GM23338 (cell line): Measurements from ENCODE around the gene SHB. TPM values are rescaled to one million over a fixed set of nuclear protein-coding genes. Genes with fewer than 3 reads are reported as not detected.

Experiments
- ATAC-seq: fragments of 200-7000 bp; cut with Tn5 transposase; 3 replicates; pipeline ENCODE4 v1.9.1; 2020
- DNase-seq: peaks from one replicate; pipeline ENCODE4 v3.0.0-alpha.2; 2015; ENCODE audit warnings: low spot score
- H2AFZ ChIP-seq: fragments of 200-600 bp; sonication (generic); 2 replicates; pipeline ENCODE4 v1.8.0; 2016; ENCODE audit warnings: antibody characterized with exemption, mild to moderate bottlenecking, moderate library complexity
- H3F3A ChIP-seq: fragments of 200-600 bp; sonication (generic); replicated peaks from 2 replicates; pipeline ENCODE4 v1.8.0; 2017; ENCODE audit warnings: antibody characterized with exemption, mixed run types, low read depth
- H3K27ac ChIP-seq: fragments of 200-600 bp; sonication (generic); 2 replicates; pipeline ENCODE4 v1.6.1; 2016; ENCODE audit warnings: low read depth
- H3K27me3 ChIP-seq: fragments of 200-600 bp; sonication (generic); 2 replicates; pipeline ENCODE4 v1.8.0; 2016; ENCODE audit warnings: mild to moderate bottlenecking, mixed run types, moderate library complexity; ENCODE audit not compliant: insufficient read depth
- H3K36me3 ChIP-seq: fragments of 200-600 bp; sonication (generic); 2 replicates; pipeline ENCODE4 v1.8.0; 2016; ENCODE audit warnings: mild to moderate bottlenecking; ENCODE audit not compliant: insufficient read depth
- H3K4me1 ChIP-seq: fragments of 200-600 bp; sonication (generic); 2 replicates; pipeline ENCODE4 v1.8.0; 2016; ENCODE audit warnings: mild to moderate bottlenecking, moderate library complexity; ENCODE audit not compliant: insufficient read depth
- H3K4me2 ChIP-seq: fragments of 200-600 bp; sonication (generic); 2 replicates; pipeline ENCODE4 v1.7.1; 2017; ENCODE audit warnings: mixed run types
- H3K4me3 ChIP-seq: fragments of 200-600 bp; sonication (generic); 2 replicates; pipeline ENCODE4 v1.6.1; 2016; ENCODE audit warnings: mixed run types
- H3K79me2 ChIP-seq: fragments of 200-600 bp; sonication (generic); replicated peaks from 2 replicates; pipeline ENCODE4 v1.8.0; 2017; ENCODE audit warnings: mild to moderate bottlenecking; ENCODE audit not compliant: insufficient read depth
- H3K9me2 ChIP-seq: fragments of 200-600 bp; sonication (generic); 2 replicates; pipeline ENCODE4 v1.8.0; 2017; ENCODE audit not compliant: insufficient read depth
- H4K20me1 ChIP-seq: fragments of 200-600 bp; sonication (generic); replicated peaks from 2 replicates; pipeline ENCODE4 v1.8.0; 2017; ENCODE audit warnings: mild to moderate bottlenecking; ENCODE audit not compliant: insufficient read depth
- H3K27ac Mint-ChIP-seq: 2 replicates; pipeline ENCODE4 v1.8.0; 2020; ENCODE audit warnings: inconsistent platforms, mild to moderate bottlenecking, moderate library complexity, mixed read lengths
- H3K27me3 Mint-ChIP-seq: 3 replicates; pipeline ENCODE4 v1.8.0; 2022; ENCODE audit warnings: low read depth, mild to moderate bottlenecking, moderate library complexity, mixed read lengths, inconsistent platforms; ENCODE audit not compliant: insufficient read depth, poor library complexity
- H3K36me3 Mint-ChIP-seq: 3 replicates; pipeline ENCODE4 v1.8.0; 2021; ENCODE audit warnings: low read depth, mild to moderate bottlenecking, inconsistent platforms, moderate library complexity, mixed read lengths
- H3K4me1 Mint-ChIP-seq: 3 replicates; pipeline ENCODE4 v1.8.0; 2020; ENCODE audit warnings: mild to moderate bottlenecking, inconsistent platforms, mixed read lengths
- H3K4me3 Mint-ChIP-seq: 3 replicates; pipeline ENCODE4 v1.8.0; 2021; ENCODE audit warnings: moderate library complexity, mild to moderate bottlenecking, inconsistent platforms, mixed read lengths
- H3K9me3 Mint-ChIP-seq: 3 replicates; pipeline ENCODE4 v1.8.0; 2020; ENCODE audit warnings: moderate library complexity, mild to moderate bottlenecking, inconsistent platforms, mixed read lengths
- EZH2phosphoT487 ChIP-seq: fragments of 200-600 bp; sonication (generic); IDR thresholded peaks from one replicate; pipeline ENCODE4 v1.8.1; 2018; ENCODE audit warnings: antibody characterized with exemption; ENCODE audit not compliant: unreplicated experiment
- JUNB ChIP-seq: IDR thresholded peaks from one replicate; pipeline ENCODE4 v1.6.1; 2016; ENCODE audit warnings: antibody characterized with exemption; ENCODE audit not compliant: unreplicated experiment
- STAT1 ChIP-seq: IDR thresholded peaks from one replicate; pipeline ENCODE4 v1.6.1; 2016; ENCODE audit warnings: antibody characterized with exemption; ENCODE audit not compliant: unreplicated experiment
- ZNF114 ChIP-seq: fragments of 250-450 bp; sonication (Bioruptor Pico); IDR thresholded peaks from 2 replicates; pipeline ENCODE4 v1.5.0; 2020; ENCODE audit warnings: mild to moderate bottlenecking, moderate library complexity
- ZNF331 ChIP-seq: fragments of 250-450 bp; sonication (Bioruptor Pico); IDR thresholded peaks from 2 replicates; pipeline ENCODE4 v1.5.0; 2020; ENCODE audit warnings: low read depth, mild to moderate bottlenecking, moderate library complexity
- polyA plus RNA-seq: library from polyadenylated mRNA; unstranded; fragments of >200 nt; fragmentation: Nextera tagmentation; extraction: Ambion mirVana; gene quantifications from 2 replicates; pipeline ENCODE4 v1.2.1, GENCODE V29; 2016
- total RNA-seq: library from RNA; depleted of rRNA; stranded (reverse); fragments of >200 nt; shearing (Covaris generic); gene quantifications from 2 replicates; pipeline ENCODE4 v1.2.3, GENCODE V29; 2014
- TF ChIP-seq, protein P1 (sequence below): fragments of 250-450 bp; sonication (Bioruptor Pico); IDR thresholded peaks from 2 replicates; pipeline ENCODE4 v1.5.0; 2020; ENCODE audit warnings: mild to moderate bottlenecking, moderate library complexity

SHB gene
- total and polyA plus RNA-seq, 2 experiments from 2014 or later: 1.5 to 14.0 TPM

DNA sequence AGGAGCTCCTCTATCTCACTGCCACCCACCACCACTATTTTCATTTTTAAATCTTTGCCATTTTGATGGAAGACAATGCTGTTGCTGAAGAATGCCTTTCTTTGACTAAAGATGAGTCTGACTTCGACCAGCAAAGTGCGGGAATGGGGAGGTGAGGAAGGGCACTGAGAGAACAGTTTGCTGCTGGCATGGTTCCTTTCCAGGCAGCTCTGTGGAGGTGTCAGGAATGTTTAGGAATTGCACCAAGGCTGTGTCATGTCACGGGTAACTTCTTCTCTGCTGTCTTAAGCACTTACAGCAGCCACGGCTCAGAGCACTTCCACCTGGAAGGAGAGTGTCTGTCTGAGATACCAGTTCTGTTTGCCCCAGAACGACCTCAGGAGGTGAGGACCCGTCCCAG lies 41.4 kb upstream of the SHB start:
- no peaks in the 10 kb centered on the region for H3K4me1 ChIP-seq
- H3K79me2 ChIP-seq: no peaks in the 10 kb centered on the region
- no peaks in the 10 kb centered on the region for H3K27me3 ChIP-seq
- H3K9me2 ChIP-seq: no peaks in the 10 kb centered on the region
- no peak overlapping the region for H3K4me3 ChIP-seq
- ATAC-seq (no peak), DNase-seq (no peak)
- H4K20me1 ChIP-seq: no peaks in the 10 kb centered on the region
- no peak overlapping the region for H2AFZ ChIP-seq
- H3F3A ChIP-seq: no peaks in the 10 kb centered on the region
- H3K4me2 ChIP-seq: no peak overlapping the region
- TF ChIP-seq STAT1: no peak
- no peak overlapping the region for H3K4me3 Mint-ChIP-seq
- peaks cover 6% of the 10 kb centered on the region for H3K27me3 Mint-ChIP-seq
- H3K4me1 Mint-ChIP-seq: no peaks in the 10 kb centered on the region
- no peaks in the 10 kb centered on the region for H3K36me3 ChIP-seq
- H3K27ac Mint-ChIP-seq: no peak overlapping the region
- H3K9me3 Mint-ChIP-seq: no peaks in the 10 kb centered on the region
- H3K27ac ChIP-seq: no peak overlapping the region
- H3K36me3 Mint-ChIP-seq: no peaks in the 10 kb centered on the region

DNA sequence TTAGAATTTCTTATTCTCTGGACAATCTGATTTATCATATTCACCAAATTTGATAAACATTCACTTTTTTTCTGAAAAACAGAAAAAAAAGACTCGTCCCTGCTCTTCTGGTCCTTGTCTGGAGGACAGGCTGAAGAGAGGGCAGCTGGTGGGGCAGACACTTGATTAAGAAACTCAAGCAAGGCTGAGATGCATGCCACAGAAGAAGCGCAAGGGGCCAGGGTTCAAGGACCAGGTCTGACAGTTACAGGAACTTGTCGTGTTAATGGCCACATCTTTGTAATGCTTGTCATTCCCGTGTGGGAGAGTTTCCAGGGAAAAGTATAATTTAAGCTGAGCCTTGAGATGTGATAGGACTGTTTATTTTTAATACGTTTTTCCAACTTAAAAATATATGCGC lies 40.6 kb upstream of the SHB start:
- TF ChIP-seq EZH2phosphoT487 (no peak), JUNB (no peak), ZNF331 (no peak), ZNF114 (no peak)
- TF ChIP-seq, protein P1, sequence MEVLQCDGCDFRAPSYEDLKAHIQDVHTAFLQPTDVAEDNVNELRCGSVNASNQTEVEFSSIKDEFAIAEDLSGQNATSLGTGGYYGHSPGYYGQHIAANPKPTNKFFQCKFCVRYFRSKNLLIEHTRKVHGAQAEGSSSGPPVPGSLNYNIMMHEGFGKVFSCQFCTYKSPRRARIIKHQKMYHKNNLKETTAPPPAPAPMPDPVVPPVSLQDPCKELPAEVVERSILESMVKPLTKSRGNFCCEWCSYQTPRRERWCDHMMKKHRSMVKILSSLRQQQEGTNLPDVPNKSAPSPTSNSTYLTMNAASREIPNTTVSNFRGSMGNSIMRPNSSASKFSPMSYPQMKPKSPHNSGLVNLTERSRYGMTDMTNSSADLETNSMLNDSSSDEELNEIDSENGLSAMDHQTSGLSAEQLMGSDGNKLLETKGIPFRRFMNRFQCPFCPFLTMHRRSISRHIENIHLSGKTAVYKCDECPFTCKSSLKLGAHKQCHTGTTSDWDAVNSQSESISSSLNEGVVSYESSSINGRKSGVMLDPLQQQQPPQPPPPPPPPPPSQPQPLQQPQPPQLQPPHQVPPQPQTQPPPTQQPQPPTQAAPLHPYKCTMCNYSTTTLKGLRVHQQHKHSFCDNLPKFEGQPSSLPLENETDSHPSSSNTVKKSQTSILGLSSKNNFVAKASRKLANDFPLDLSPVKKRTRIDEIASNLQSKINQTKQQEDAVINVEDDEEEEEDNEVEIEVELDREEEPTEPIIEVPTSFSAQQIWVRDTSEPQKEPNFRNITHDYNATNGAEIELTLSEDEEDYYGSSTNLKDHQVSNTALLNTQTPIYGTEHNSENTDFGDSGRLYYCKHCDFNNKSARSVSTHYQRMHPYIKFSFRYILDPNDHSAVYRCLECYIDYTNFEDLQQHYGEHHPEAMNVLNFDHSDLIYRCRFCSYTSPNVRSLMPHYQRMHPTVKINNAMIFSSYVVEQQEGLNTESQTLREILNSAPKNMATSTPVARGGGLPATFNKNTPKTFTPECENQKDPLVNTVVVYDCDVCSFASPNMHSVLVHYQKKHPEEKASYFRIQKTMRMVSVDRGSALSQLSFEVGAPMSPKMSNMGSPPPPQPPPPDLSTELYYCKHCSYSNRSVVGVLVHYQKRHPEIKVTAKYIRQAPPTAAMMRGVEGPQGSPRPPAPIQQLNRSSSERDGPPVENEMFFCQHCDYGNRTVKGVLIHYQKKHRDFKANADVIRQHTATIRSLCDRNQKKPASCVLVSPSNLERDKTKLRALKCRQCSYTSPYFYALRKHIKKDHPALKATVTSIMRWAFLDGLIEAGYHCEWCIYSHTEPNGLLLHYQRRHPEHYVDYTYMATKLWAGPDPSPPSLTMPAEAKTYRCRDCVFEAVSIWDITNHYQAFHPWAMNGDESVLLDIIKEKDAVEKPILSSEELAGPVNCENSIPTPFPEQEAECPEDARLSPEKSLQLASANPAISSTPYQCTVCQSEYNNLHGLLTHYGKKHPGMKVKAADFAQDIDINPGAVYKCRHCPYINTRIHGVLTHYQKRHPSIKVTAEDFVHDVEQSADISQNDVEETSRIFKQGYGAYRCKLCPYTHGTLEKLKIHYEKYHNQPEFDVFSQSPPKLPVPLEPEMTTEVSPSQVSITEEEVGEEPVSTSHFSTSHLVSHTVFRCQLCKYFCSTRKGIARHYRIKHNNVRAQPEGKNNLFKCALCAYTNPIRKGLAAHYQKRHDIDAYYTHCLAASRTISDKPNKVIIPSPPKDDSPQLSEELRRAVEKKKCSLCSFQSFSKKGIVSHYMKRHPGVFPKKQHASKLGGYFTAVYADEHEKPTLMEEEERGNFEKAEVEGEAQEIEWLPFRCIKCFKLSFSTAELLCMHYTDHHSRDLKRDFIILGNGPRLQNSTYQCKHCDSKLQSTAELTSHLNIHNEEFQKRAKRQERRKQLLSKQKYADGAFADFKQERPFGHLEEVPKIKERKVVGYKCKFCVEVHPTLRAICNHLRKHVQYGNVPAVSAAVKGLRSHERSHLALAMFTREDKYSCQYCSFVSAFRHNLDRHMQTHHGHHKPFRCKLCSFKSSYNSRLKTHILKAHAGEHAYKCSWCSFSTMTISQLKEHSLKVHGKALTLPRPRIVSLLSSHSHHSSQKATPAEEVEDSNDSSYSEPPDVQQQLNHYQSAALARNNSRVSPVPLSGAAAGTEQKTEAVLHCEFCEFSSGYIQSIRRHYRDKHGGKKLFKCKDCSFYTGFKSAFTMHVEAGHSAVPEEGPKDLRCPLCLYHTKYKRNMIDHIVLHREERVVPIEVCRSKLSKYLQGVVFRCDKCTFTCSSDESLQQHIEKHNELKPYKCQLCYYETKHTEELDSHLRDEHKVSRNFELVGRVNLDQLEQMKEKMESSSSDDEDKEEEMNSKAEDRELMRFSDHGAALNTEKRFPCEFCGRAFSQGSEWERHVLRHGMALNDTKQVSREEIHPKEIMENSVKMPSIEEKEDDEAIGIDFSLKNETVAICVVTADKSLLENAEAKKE: no peak
- no peaks in the 10 kb centered on the region for H3K79me2 ChIP-seq
- DNase-seq: no peak
- no peaks in the 10 kb centered on the region for H3K4me1 ChIP-seq
- H3F3A ChIP-seq: no peaks in the 10 kb centered on the region
- Mint-ChIP-seq H3K9me3 (no peaks in the 10 kb centered on the region), H3K36me3 (no peaks in the 10 kb centered on the region), H3K27me3 (peaks cover 6% of the 10 kb centered on the region), H3K27ac (no peak overlapping the region), H3K4me1 (no peaks in the 10 kb centered on the region), H3K4me3 (no peak overlapping the region)
- H4K20me1 ChIP-seq: no peaks in the 10 kb centered on the region
- no peak overlapping the region for H3K4me3 ChIP-seq
- H3K36me3 ChIP-seq: no peaks in the 10 kb centered on the region
- H3K27me3 ChIP-seq: no peaks in the 10 kb centered on the region
- no peaks in the 10 kb centered on the region for H3K9me2 ChIP-seq
- H3K4me2 ChIP-seq: no peak overlapping the region
- no peak for ATAC-seq
- H2AFZ ChIP-seq: no peak overlapping the region
- H3K27ac ChIP-seq: no peak overlapping the region
